Right hindlimb (tissue), 1 donor: Measurements from ENCODE around the gene BTBD9.

Experiments used
- DNase-seq: peaks from one replicate; pipeline ENCODE4 v3.0.0-alpha.2; 2018

BTBD9 gene

GRCh38 chr6:38188677-38189335, 450.9 kb downstream of the BTBD9 start:
- DNase-seq: no peak

GRCh38 chr6:38187811-38188590, 451.7 kb downstream of the BTBD9 start:
- no peak for DNase-seq

GRCh38 chr6:38187325-38187724, 452.4 kb downstream of the BTBD9 start:
- no peak for DNase-seq

GRCh38 chr6:38185752-38186151, 454.0 kb downstream of the BTBD9 start:
- no peak for DNase-seq

GRCh38 chr6:38185244-38185643, 454.5 kb downstream of the BTBD9 start:
- no peak for DNase-seq

- no peak for DNase-seq
Measured at GRCh38 chr6:38184585-38185080, 455.1 kb downstream of the BTBD9 start.

GRCh38 chr6:38183856-38184584, 455.7 kb downstream of the BTBD9 start:
- no peak for DNase-seq

- peak; percentile 3 for DNase-seq
Measured at GRCh38 chr6:38182426-38182825, 457.3 kb downstream of the BTBD9 start.

GRCh38 chr6:38180586-38180985, 459.1 kb downstream of the BTBD9 start:
- DNase-seq: peak; percentile 4

- DNase-seq: peak; percentile 17
Measured at GRCh38 chr6:38179794-38180430, 459.8 kb downstream of the BTBD9 start.

GRCh38 chr6:38179300-38179699, 460.4 kb downstream of the BTBD9 start:
- peak; percentile 13 for DNase-seq

GRCh38 chr6:38178584-38178886, 461.2 kb downstream of the BTBD9 start:
- DNase-seq: peak; percentile 5

- peak; percentile 10 for DNase-seq
Measured at GRCh38 chr6:38177882-38178583, 461.7 kb downstream of the BTBD9 start.

GRCh38 chr6:38176797-38177751, 462.7 kb downstream of the BTBD9 start:
- DNase-seq: no peak

GRCh38 chr6:38175786-38176185, 463.9 kb downstream of the BTBD9 start:
- DNase-seq: no peak

GRCh38 chr6:38174806-38175495, 464.8 kb downstream of the BTBD9 start:
- no peak for DNase-seq

- no peak for DNase-seq
Measured at GRCh38 chr6:38174315-38174714, 465.4 kb downstream of the BTBD9 start.

GRCh38 chr6:38173909-38174308, 465.8 kb downstream of the BTBD9 start:
- no peak for DNase-seq

GRCh38 chr6:38172739-38173410, 466.9 kb downstream of the BTBD9 start:
- no peak for DNase-seq
